ENCODE measurements around the gene LRRC51. TPM values are rescaled to one million over a fixed set of nuclear protein-coding genes. Genes with fewer than 3 reads are reported as not detected.

The LRRC51 gene
- total RNA-seq, 3 donors from 2014 or later (not counting 1 experiment from before 2014, with no cell fraction given) = 2.0 to 3.1 (median 2.5) TPM

DNA sequence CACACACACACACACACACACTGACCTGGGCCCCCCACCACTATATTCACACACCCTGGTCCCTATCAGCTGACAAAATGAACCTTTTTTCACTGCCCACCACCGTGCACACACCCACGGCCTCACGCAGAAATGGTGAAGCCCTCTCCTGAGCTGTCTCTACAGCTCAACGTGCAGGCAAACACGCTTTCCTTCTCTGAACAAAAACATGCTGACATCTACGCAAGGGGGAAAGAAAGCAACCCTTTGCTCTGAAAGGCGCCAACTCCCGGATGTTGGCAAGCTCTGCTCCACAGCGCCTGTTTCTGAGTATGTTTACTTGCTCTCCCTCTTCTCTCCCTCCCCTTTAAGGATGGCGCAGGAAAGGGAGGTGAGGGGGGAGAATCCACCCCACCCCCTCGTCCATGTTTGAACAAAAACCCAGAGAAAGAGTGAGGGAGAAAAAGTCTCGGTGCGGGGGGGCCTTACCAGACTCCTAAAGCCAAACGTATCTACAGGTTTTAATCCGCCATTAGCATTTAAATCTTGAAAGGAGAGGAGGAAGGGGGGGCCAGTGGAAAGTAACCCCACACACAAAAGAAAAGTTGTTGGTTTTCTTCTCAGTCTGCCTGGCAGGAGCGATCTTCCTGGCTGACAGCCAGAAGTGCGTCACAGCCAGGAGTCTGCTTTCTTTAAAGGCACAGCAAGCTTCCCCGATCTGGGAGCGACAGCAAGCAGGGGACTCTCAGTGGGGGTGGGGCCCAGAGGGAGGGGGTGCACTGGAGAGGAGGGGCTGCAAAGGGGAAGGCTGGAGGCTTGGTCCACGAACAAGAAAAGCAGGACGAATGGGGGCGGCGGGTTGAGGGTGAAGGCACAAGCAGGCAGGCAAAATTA lies 39.9 kb upstream of the LRRC51 start:
- H3K27me3 Mint-ChIP-seq (ENCODE audit: low read depth in 2 of 2) = no peaks in the 10 kb centered on the region
- H3K4me3 Mint-ChIP-seq = no peak overlapping the region
- ATAC-seq (peak; percentile 51 to 69 (median 64)), DNase-seq (peak; percentile 61 to 92)
- intact Hi-C loops (cut with micrococcal nuclease) = loop anchor here (1.0 to 2.0 kb wide), 2 partner anchors 40 to 72 kb away; partner anchors contain the start of genes ANAPC15, LRRC51 and NUMA1
- H3K36me3 Mint-ChIP-seq = no peaks in the 10 kb centered on the region
- Histone ChIP-seq H3K4me1 (ENCODE audit: control insufficient read depth, insufficient read depth, low read length) (peaks cover 60% of the 10 kb centered on the region), H3K27ac (ENCODE audit: low read length) (peak overlapping the region; percentile 88), H3K9me3 (ENCODE audit: control insufficient read depth, insufficient read depth, low read length) (no peaks in the 10 kb centered on the region), H3K4me3 (ENCODE audit: low read length) (peak overlapping the region; percentile 87), H3K36me3 (ENCODE audit: control insufficient read depth, insufficient read depth, low read length) (peaks cover 1% of the 10 kb centered on the region), H3K27me3 (ENCODE audit: control insufficient read depth, insufficient read depth, low read length) (no peaks in the 10 kb centered on the region)
- no peak overlapping the region for H3K27ac Mint-ChIP-seq
- 1% methylated on average over 15 of the region's 23 CpGs for WGBS (ENCODE audit: insufficient coverage)
- H3K9me3 Mint-ChIP-seq = no peaks in the 10 kb centered on the region
- H3K4me1 Mint-ChIP-seq = peaks cover 13 to 37% of the 10 kb centered on the region in 2 donors
- TF ChIP-seq CTCF (IDR thresholded peaks at IDR 0.05) = no peak

DNA sequence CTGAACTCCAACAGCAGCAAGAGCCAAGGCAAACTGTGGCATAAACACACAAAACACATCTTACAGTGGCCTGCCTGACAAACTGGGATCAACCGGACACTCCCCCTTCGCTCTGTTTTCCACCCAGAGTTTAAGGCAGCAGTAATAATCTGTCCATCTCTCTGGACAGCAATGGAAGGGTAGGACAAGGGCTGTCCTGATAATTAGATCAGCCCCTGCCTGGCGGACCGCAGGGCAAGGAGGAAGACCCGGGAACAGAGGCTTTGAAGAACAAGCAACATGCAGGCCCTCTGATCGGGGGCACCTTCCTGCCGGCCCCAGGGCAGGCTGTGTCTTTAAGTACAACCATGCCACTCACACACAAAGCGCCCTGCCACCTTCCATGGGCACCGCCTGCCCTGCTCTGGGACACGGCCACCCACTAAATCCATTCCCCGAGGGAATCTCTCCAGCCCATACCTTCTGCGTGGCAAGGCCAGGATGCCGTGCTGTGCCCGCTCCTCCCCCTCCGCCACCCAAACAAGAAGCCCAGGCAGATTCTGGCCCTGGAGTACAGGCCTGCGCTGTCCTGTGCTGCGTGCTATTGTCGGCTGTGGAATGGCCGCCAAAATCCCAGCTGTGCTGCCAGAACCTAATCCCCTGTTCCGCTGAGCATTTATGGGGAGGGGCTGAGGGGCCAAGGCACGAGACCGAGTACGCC lies 39.1 kb upstream of the LRRC51 start:
- Histone ChIP-seq H3K4me1 (ENCODE audit: control insufficient read depth, insufficient read depth, low read length) (peaks cover 59% of the 10 kb centered on the region), H3K9me3 (ENCODE audit: control insufficient read depth, insufficient read depth, low read length) (no peaks in the 10 kb centered on the region), H3K36me3 (ENCODE audit: control insufficient read depth, insufficient read depth, low read length) (peaks cover 2% of the 10 kb centered on the region), H3K4me3 (ENCODE audit: low read length) (peak overlapping the region; percentile 87), H3K27ac (ENCODE audit: low read length) (peak overlapping the region; percentile 88), H3K27me3 (ENCODE audit: control insufficient read depth, insufficient read depth, low read length) (no peaks in the 10 kb centered on the region)
- ATAC-seq (peak; percentile 60 to 69 (median 61)), DNase-seq (peak; percentile 46 to 70)
- 6% methylated on average over 23 of the region's 23 CpGs for WGBS (ENCODE audit: insufficient coverage)
- H3K4me1 Mint-ChIP-seq = peaks cover 6 to 30% of the 10 kb centered on the region in 2 donors
- H3K4me3 Mint-ChIP-seq = no peak overlapping the region
- intact Hi-C loops (cut with micrococcal nuclease) = loop anchor here (1.0 to 2.0 kb wide), 2 partner anchors 39 to 71 kb away; partner anchors contain the start of genes ANAPC15, LRRC51 and NUMA1
- H3K27me3 Mint-ChIP-seq (ENCODE audit: low read depth in 2 of 2) = no peaks in the 10 kb centered on the region
- H3K9me3 Mint-ChIP-seq = no peaks in the 10 kb centered on the region
- H3K27ac Mint-ChIP-seq = no peak overlapping the region
- H3K36me3 Mint-ChIP-seq = no peaks in the 10 kb centered on the region
- TF ChIP-seq CTCF (IDR thresholded peaks at IDR 0.05) = no peak

DNA sequence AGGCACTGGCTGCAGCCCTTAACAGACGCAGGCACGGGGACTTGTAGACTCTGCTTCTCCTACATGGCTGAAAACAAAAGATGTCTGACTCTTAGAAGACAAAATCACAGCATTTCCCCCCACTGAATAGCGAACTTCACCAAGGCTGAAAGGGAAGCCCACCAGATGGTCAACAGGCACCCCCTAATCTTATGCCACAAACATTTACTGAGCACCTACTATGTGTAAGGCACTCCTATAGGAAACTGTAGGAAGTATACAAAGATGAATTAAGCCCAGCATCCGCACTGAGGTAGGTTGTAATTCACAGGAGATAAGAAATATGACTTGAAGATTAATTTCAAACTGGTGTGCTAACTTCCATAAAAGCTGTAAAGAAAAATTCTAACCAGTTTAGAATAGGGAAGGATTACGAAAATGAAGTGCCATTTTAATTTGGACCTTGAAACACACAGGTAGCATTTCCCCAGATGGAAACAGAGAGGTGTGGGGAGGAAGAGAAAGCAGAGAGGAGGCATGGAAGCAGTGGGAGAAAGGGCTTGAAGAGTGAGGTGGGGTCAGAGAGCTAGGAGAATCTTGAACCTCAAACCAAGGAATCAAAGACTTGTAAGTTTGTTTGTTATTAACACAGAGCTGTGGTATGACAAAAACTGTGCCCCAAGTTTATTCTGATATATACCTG lies 38.4 kb upstream of the LRRC51 start:
- H3K27ac ChIP-seq (ENCODE audit: low read length) = peak overlapping the region; percentile 88
- peak overlapping the region; percentile 87 for H3K4me3 ChIP-seq (ENCODE audit: low read length)
- no peaks in the 10 kb centered on the region for H3K27me3 Mint-ChIP-seq (ENCODE audit: low read depth in 2 of 2)
- no peak overlapping the region for H3K27ac Mint-ChIP-seq
- H3K9me3 Mint-ChIP-seq = no peaks in the 10 kb centered on the region
- TF ChIP-seq CTCF (IDR thresholded peaks at IDR 0.05) = no peak
- ATAC-seq (peak in 1 of 3 donors; percentile 5), DNase-seq (peak in 1 of 2 donors; percentile 32)
- H3K4me1 Mint-ChIP-seq = peaks cover 0 to 24% of the 10 kb centered on the region in 2 donors
- no peaks in the 10 kb centered on the region for H3K36me3 Mint-ChIP-seq
- 46% methylated on average over 4 of the region's 5 CpGs for WGBS (ENCODE audit: insufficient coverage)
- intact Hi-C loops (cut with micrococcal nuclease) = no loop called here
- peaks cover 2% of the 10 kb centered on the region for H3K36me3 ChIP-seq (ENCODE audit: control insufficient read depth, insufficient read depth, low read length)
- H3K27me3 ChIP-seq (ENCODE audit: control insufficient read depth, insufficient read depth, low read length) = no peaks in the 10 kb centered on the region
- peaks cover 56% of the 10 kb centered on the region for H3K4me1 ChIP-seq (ENCODE audit: control insufficient read depth, insufficient read depth, low read length)
- H3K4me3 Mint-ChIP-seq = no peak overlapping the region
- H3K9me3 ChIP-seq (ENCODE audit: control insufficient read depth, insufficient read depth, low read length) = no peaks in the 10 kb centered on the region
